SK-N-SH (cell line): ENCODE data around the gene MOCS3.

ENCODE experiments used
- EP300 ChIP-seq, 2 experiments: IDR thresholded peaks; 2 replicates each; pipeline versions ENCODE4 v1.4.0 to v1.6.1; 2012; ENCODE audit warnings: borderline replicate concordance in 1 of 2, low read depth in 1 of 2, low read length in 1 of 2
- EZH2phosphoT487 ChIP-seq: fragments of 200-600 bp; sonication (generic); IDR thresholded peaks from 2 replicates; pipeline ENCODE4 v1.6.1; 2017; ENCODE audit warnings: low read depth, mixed run types, mild to moderate bottlenecking, antibody characterized with exemption, moderate library complexity, borderline replicate concordance
- NRF1 ChIP-seq: IDR thresholded peaks from 2 replicates; pipeline ENCODE4 v1.6.1; 2012; ENCODE audit warnings: low read depth, mild to moderate bottlenecking, low read length
- POLR2AphosphoS5 ChIP-seq: IDR thresholded peaks from 2 replicates; pipeline ENCODE4 v1.6.1; 2012; ENCODE audit warnings: low read depth, low read length
- RCOR1 ChIP-seq: fragments of 150-350 bp; IDR thresholded peaks from 2 replicates; pipeline ENCODE4 v1.6.1; 2017; ENCODE audit warnings: antibody characterized with exemption, low read length
- SMC3 ChIP-seq: IDR thresholded peaks from 2 replicates; pipeline ENCODE4 v1.6.1; 2012; ENCODE audit warnings: low read depth, low read length, improper control_type of control experiment
- TCF12 ChIP-seq: IDR thresholded peaks from 2 replicates; pipeline ENCODE4 v1.4.0; 2012
- TF ChIP-seq, protein P1 (sequence below): fragments of 200-600 bp; sonication (generic); IDR thresholded peaks from 2 replicates; pipeline ENCODE4 v1.6.1; 2017; ENCODE audit warnings: antibody characterized with exemption, mild to moderate bottlenecking, moderate library complexity
- TF ChIP-seq, protein P2 (sequence below): IDR thresholded peaks from 2 replicates; pipeline ENCODE4 v1.4.0; 2012; ENCODE audit warnings: low read depth
- TF ChIP-seq, protein P3 (sequence below): IDR thresholded peaks from 2 replicates; pipeline ENCODE4; 2012
- TF ChIP-seq, protein P4 (sequence below): IDR thresholded peaks from 2 replicates; pipeline ENCODE4 v1.4.0; 2012; ENCODE audit warnings: low read depth, borderline replicate concordance

DNA sequence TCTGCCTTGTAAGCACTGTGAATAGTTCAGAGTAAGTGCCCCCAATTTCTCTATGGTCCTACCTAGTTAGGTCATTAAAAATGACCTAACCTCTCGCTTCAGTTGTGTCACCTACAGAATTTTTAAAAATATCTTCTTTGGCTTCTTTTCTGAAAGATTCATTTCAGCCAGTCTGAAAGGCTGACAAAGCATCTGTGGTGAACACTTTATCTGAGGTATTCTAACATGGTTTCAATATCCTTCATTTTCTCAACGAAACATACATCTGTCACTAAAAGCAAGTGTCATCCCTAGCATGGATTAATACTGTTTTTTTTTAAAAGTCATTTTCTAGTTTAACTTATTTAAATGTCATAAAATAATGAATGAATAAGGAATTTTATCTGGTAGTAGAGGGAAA lies 5.4 kb upstream of the MOCS3 start:
- TF ChIP-seq, protein P1, sequence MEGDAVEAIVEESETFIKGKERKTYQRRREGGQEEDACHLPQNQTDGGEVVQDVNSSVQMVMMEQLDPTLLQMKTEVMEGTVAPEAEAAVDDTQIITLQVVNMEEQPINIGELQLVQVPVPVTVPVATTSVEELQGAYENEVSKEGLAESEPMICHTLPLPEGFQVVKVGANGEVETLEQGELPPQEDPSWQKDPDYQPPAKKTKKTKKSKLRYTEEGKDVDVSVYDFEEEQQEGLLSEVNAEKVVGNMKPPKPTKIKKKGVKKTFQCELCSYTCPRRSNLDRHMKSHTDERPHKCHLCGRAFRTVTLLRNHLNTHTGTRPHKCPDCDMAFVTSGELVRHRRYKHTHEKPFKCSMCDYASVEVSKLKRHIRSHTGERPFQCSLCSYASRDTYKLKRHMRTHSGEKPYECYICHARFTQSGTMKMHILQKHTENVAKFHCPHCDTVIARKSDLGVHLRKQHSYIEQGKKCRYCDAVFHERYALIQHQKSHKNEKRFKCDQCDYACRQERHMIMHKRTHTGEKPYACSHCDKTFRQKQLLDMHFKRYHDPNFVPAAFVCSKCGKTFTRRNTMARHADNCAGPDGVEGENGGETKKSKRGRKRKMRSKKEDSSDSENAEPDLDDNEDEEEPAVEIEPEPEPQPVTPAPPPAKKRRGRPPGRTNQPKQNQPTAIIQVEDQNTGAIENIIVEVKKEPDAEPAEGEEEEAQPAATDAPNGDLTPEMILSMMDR: no peak
- TF ChIP-seq EP300 (IDR thresholded peaks at IDR 0.05; ENCODE audit: borderline replicate concordance in 1 of 2, low read depth in 1 of 2, low read length in 1 of 2): no peak
- no peak for TF ChIP-seq SMC3
- TF ChIP-seq, protein P2, sequence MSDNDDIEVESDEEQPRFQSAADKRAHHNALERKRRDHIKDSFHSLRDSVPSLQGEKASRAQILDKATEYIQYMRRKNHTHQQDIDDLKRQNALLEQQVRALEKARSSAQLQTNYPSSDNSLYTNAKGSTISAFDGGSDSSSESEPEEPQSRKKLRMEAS: no peak
- TF ChIP-seq RCOR1: no peak
- TF ChIP-seq EZH2phosphoT487: no peak
- TF ChIP-seq TCF12: no peak
- no peak for TF ChIP-seq POLR2AphosphoS5
- TF ChIP-seq, protein P3, sequence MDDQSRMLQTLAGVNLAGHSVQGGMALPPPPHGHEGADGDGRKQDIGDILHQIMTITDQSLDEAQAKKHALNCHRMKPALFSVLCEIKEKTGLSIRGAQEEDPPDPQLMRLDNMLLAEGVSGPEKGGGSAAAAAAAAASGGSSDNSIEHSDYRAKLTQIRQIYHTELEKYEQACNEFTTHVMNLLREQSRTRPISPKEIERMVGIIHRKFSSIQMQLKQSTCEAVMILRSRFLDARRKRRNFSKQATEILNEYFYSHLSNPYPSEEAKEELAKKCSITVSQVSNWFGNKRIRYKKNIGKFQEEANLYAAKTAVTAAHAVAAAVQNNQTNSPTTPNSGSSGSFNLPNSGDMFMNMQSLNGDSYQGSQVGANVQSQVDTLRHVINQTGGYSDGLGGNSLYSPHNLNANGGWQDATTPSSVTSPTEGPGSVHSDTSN: no peak
- no peak for TF ChIP-seq NRF1
- TF ChIP-seq, protein P4, sequence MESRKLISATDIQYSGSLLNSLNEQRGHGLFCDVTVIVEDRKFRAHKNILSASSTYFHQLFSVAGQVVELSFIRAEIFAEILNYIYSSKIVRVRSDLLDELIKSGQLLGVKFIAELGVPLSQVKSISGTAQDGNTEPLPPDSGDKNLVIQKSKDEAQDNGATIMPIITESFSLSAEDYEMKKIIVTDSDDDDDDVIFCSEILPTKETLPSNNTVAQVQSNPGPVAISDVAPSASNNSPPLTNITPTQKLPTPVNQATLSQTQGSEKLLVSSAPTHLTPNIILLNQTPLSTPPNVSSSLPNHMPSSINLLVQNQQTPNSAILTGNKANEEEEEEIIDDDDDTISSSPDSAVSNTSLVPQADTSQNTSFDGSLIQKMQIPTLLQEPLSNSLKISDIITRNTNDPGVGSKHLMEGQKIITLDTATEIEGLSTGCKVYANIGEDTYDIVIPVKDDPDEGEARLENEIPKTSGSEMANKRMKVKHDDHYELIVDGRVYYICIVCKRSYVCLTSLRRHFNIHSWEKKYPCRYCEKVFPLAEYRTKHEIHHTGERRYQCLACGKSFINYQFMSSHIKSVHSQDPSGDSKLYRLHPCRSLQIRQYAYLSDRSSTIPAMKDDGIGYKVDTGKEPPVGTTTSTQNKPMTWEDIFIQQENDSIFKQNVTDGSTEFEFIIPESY: no peak
